ENCODE data around the gene MYO1C.

MYO1C gene

GRCh38 chr17:1473841-1474240, 18.6 kb downstream of the MYO1C start:
- H3K4me3 ChIP-seq (ENCODE audit: low read depth, low read length): no peak overlapping the region
- no peak for TF ChIP-seq CTCF (IDR thresholded peaks at IDR 0.05; ENCODE audit: borderline replicate concordance, insufficient read depth, low read depth, low read length)

- no peak overlapping the region for H3K4me3 ChIP-seq (ENCODE audit: low read depth, low read length)
These were observed 19.3 kb downstream of the MYO1C start for GRCh38 chr17:1473170-1473569.

GRCh38 chr17:1471911-1472821, 20.3 kb downstream of the MYO1C start:
- TF ChIP-seq CTCF (IDR thresholded peaks at IDR 0.05; ENCODE audit: borderline replicate concordance, insufficient read depth, low read depth, low read length): no peak
- H3K4me3 ChIP-seq (ENCODE audit: low read depth, low read length): no peak overlapping the region

More at GRCh38 chr17:1473170-1473569, 19.3 kb downstream of the MYO1C start:
- 0 out of 2 replicates have a peak, but pooled peaks have one; percentile 7 for TF ChIP-seq CTCF (IDR thresholded peaks at IDR 0.05; ENCODE audit: borderline replicate concordance, insufficient read depth, low read depth, low read length)

GRCh38 chr17:1471490-1471889, 21.0 kb downstream of the MYO1C start:
- TF ChIP-seq CTCF (IDR thresholded peaks at IDR 0.05; ENCODE audit: borderline replicate concordance, insufficient read depth, low read depth, low read length): no peak
- H3K4me3 ChIP-seq (ENCODE audit: low read depth, low read length): no peak overlapping the region

- no peak overlapping the region for H3K4me3 ChIP-seq (ENCODE audit: low read depth, low read length)
- TF ChIP-seq CTCF (IDR thresholded peaks at IDR 0.05; ENCODE audit: borderline replicate concordance, insufficient read depth, low read depth, low read length): no peak
These were observed 21.6 kb downstream of the MYO1C start for GRCh38 chr17:1470755-1471462.

- TF ChIP-seq CTCF (IDR thresholded peaks at IDR 0.05; ENCODE audit: borderline replicate concordance, insufficient read depth, low read depth, low read length): no peak
- H3K4me3 ChIP-seq (ENCODE audit: low read depth, low read length): no peak overlapping the region
These were observed 22.3 kb downstream of the MYO1C start for GRCh38 chr17:1470071-1470754.

All from GM12875 (cell line).